Esophagus muscularis mucosa (tissue), 4 donors: ENCODE data around the gene CTRB1.

Source experiments
- EP300 ChIP-seq: sonication (generic); formaldehyde crosslinking; IDR thresholded peaks from one replicate; pipeline ENCODE4 v1.6.1; 2017; ENCODE audit warnings: antibody characterized with exemption
- POLR2A ChIP-seq: fragments of 450-650 bp; IDR thresholded peaks from one replicate; pipeline ENCODE4 v1.6.1; 2017; ENCODE audit warnings: antibody characterized with exemption, moderate library complexity, mild to moderate bottlenecking, low read depth
- POLR2AphosphoS5 ChIP-seq, 2 donors: sonication (generic); formaldehyde crosslinking; IDR thresholded peaks; one replicate each; pipeline ENCODE4 v1.6.1; 2017; ENCODE audit warnings: antibody characterized with exemption in 2 of 2
- TF ChIP-seq, protein P1 (sequence below), 3 experiments: fragments of 200-600 bp in 2 of 3; fragments of 450-650 bp in 1 of 3; sonication (generic) in 2 of 3; IDR thresholded peaks; one replicate each; pipeline ENCODE4 v1.5.1; 2017 to 2019; ENCODE audit warnings: antibody characterized with exemption in 3 of 3, mild to moderate bottlenecking in 2 of 3, moderate library complexity in 1 of 3

DNA sequence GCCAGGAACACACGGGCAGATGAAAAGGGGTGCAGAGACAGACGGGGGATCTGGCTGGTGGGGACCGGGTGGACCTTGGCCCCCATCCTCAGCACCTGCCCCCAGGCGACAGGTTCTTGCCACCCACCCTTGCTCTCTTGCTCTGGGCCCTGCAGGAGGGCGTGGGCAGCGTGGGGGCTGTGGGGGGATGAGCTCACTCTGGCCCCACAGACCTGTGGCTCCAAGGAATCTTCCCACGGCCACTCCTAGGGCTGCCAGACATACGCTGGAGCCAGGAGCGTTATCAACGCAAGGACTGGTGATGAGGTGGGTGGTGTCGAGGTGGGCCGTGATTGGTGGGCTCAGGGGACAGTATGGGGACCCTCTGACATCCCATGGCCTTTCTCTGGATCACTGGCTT is 6.3 kb downstream of the CTRB1 start:
- no peak for TF ChIP-seq POLR2A
- no peak for TF ChIP-seq POLR2AphosphoS5 (IDR thresholded peaks at IDR 0.05)
- TF ChIP-seq, protein P1, sequence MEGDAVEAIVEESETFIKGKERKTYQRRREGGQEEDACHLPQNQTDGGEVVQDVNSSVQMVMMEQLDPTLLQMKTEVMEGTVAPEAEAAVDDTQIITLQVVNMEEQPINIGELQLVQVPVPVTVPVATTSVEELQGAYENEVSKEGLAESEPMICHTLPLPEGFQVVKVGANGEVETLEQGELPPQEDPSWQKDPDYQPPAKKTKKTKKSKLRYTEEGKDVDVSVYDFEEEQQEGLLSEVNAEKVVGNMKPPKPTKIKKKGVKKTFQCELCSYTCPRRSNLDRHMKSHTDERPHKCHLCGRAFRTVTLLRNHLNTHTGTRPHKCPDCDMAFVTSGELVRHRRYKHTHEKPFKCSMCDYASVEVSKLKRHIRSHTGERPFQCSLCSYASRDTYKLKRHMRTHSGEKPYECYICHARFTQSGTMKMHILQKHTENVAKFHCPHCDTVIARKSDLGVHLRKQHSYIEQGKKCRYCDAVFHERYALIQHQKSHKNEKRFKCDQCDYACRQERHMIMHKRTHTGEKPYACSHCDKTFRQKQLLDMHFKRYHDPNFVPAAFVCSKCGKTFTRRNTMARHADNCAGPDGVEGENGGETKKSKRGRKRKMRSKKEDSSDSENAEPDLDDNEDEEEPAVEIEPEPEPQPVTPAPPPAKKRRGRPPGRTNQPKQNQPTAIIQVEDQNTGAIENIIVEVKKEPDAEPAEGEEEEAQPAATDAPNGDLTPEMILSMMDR (IDR thresholded peaks at IDR 0.05): no peak
- no peak for TF ChIP-seq EP300
